IPS DF 6.9 (cell line): Measurements from ENCODE around the gene LILRB2.

Experiments
- DNase-seq: peaks from one replicate; pipeline ENCODE4 v3.0.0-alpha.2; 2013; ENCODE audit warnings: low read depth, low spot score
- H3K27ac ChIP-seq: one replicate; pipeline ENCODE4 v1.5.1; 2013; ENCODE audit warnings: low read length, control low read depth
- H3K27me3 ChIP-seq: 2 replicates; pipeline ENCODE4 v1.6.1; 2013; ENCODE audit warnings: mild to moderate bottlenecking, low read length; ENCODE audit not compliant: control insufficient read depth, insufficient read depth
- H3K36me3 ChIP-seq: 2 replicates; pipeline ENCODE4 v1.6.1; 2013; ENCODE audit warnings: low read length; ENCODE audit not compliant: control insufficient read depth, insufficient read depth
- H3K4me1 ChIP-seq: 2 replicates; pipeline ENCODE4 v1.6.1; 2013; ENCODE audit warnings: low read length; ENCODE audit not compliant: control insufficient read depth, insufficient read depth
- H3K4me3 ChIP-seq: 2 replicates; pipeline ENCODE4 v1.5.1; 2013; ENCODE audit warnings: mild to moderate bottlenecking, low read length
- H3K9me3 ChIP-seq: 2 replicates; pipeline ENCODE4 v1.6.1; 2013; ENCODE audit warnings: low read length, inconsistent platforms; ENCODE audit not compliant: control insufficient read depth, insufficient read depth
- WGBS: extraction: QIAGEN DNeasy Blood & Tissue Kit; methylation state at CpG from one replicate; pipeline ENCODE4 v1.1.7; 2013; ENCODE audit warnings: mixed read lengths, missing lambda C conversion rate; ENCODE audit not compliant: insufficient read length, insufficient coverage; 5-methylcytosine and 5-hydroxymethylcytosine counted together

LILRB2 gene

GRCh38 chr19:54317965-54318240 lies 37.0 kb upstream of the LILRB2 start:
- Histone ChIP-seq H3K4me3 (no peak overlapping the region), H3K36me3 (no peaks in the 10 kb centered on the region), H3K4me1 (no peaks in the 10 kb centered on the region), H3K27ac (no peak overlapping the region), H3K27me3 (no peaks in the 10 kb centered on the region), H3K9me3 (no peaks in the 10 kb centered on the region)
- no CpG with 5 or more reads among the region's 9 CpGs for WGBS
- DNase-seq, result no peak

- no peaks in the 10 kb centered on the region for H3K27me3 ChIP-seq
- H3K4me1 ChIP-seq, result no peaks in the 10 kb centered on the region
- no CpG with 5 or more reads among the region's 29 CpGs for WGBS
- no peaks in the 10 kb centered on the region for H3K9me3 ChIP-seq
- H3K4me3 ChIP-seq, result no peak overlapping the region
- H3K27ac ChIP-seq, result no peak overlapping the region
- no peaks in the 10 kb centered on the region for H3K36me3 ChIP-seq
- no peak for DNase-seq
These were observed 36.4 kb upstream of the LILRB2 start for GRCh38 chr19:54317108-54317964.

- Histone ChIP-seq H3K9me3 (no peaks in the 10 kb centered on the region), H3K27ac (no peak overlapping the region), H3K4me3 (no peak overlapping the region), H3K36me3 (no peaks in the 10 kb centered on the region), H3K27me3 (no peaks in the 10 kb centered on the region), H3K4me1 (no peaks in the 10 kb centered on the region)
- DNase-seq, result no peak
- WGBS, result no CpG with 5 or more reads among the region's 11 CpGs
These were observed 35.8 kb upstream of the LILRB2 start for GRCh38 chr19:54316746-54317107.

GRCh38 chr19:54315956-54316355 lies 35.0 kb upstream of the LILRB2 start:
- Histone ChIP-seq H3K27ac (no peak overlapping the region), H3K36me3 (no peaks in the 10 kb centered on the region), H3K4me3 (no peak overlapping the region), H3K27me3 (no peaks in the 10 kb centered on the region), H3K9me3 (no peaks in the 10 kb centered on the region), H3K4me1 (no peaks in the 10 kb centered on the region)
- no CpG with 5 or more reads among the region's 10 CpGs for WGBS
- DNase-seq, result no peak

GRCh38 chr19:54312436-54313377 lies 31.8 kb upstream of the LILRB2 start, which contains the start of gene LILRA5:
TSS of gene LILRA5 (minus strand) at chr19:54313166. CDS start at chr19:54313019, 147 bp downstream.
- Histone ChIP-seq H3K36me3 (no peaks in the 10 kb centered on the region), H3K27ac (no peak within 1 kb of the TSS), H3K27me3 (no peaks in the 10 kb centered on the region), H3K4me3 (no peak within 1 kb of the TSS), H3K9me3 (no peaks in the 10 kb centered on the region), H3K4me1 (no peaks in the 10 kb centered on the region)
- WGBS, result no CpG with 5 or more reads among the region's 13 CpGs
- DNase-seq, result no peak

GRCh38 chr19:54312011-54312410 lies 31.1 kb upstream of the LILRB2 start:
- no peak overlapping the region for H3K27ac ChIP-seq
- H3K27me3 ChIP-seq, result no peaks in the 10 kb centered on the region
- no peak for DNase-seq
- no peak overlapping the region for H3K4me3 ChIP-seq
- H3K36me3 ChIP-seq, result no peaks in the 10 kb centered on the region
- H3K4me1 ChIP-seq, result no peaks in the 10 kb centered on the region
- peaks cover 3% of the 10 kb centered on the region; the same call in 1 of the 2 replicates for H3K9me3 ChIP-seq
- WGBS, result no CpG with 5 or more reads among the region's 6 CpGs

- no CpG with 5 or more reads among the region's 5 CpGs for WGBS
These were observed 30.6 kb upstream of the LILRB2 start for GRCh38 chr19:54311486-54311885.

GRCh38 chr19:54310543-54310942 lies 29.6 kb upstream of the LILRB2 start:
- Histone ChIP-seq H3K36me3 (no peaks in the 10 kb centered on the region), H3K4me1 (no peaks in the 10 kb centered on the region), H3K27me3 (no peaks in the 10 kb centered on the region), H3K27ac (no peak overlapping the region), H3K4me3 (no peak overlapping the region), H3K9me3 (peaks cover 3% of the 10 kb centered on the region; the same call in 1 of the 2 replicates)
- WGBS, result no CpG with 5 or more reads among the region's 5 CpGs
- DNase-seq, result no peak

More at GRCh38 chr19:54311486-54311885, 30.6 kb upstream of the LILRB2 start:
- Histone ChIP-seq H3K27me3 (no peaks in the 10 kb centered on the region), H3K27ac (no peak overlapping the region), H3K4me1 (no peaks in the 10 kb centered on the region), H3K4me3 (no peak overlapping the region), H3K9me3 (peaks cover 3% of the 10 kb centered on the region; the same call in 1 of the 2 replicates), H3K36me3 (no peaks in the 10 kb centered on the region)
- DNase-seq, result no peak

- Histone ChIP-seq H3K27ac (no peak overlapping the region), H3K4me3 (no peak overlapping the region), H3K4me1 (no peaks in the 10 kb centered on the region), H3K9me3 (peaks cover 4% of the 10 kb centered on the region; the same call in 1 of the 2 replicates), H3K27me3 (no peaks in the 10 kb centered on the region; the same call in 1 of the 2 replicates), H3K36me3 (no peaks in the 10 kb centered on the region)
- WGBS, result no CpG with 5 or more reads among the region's 12 CpGs
- no peak for DNase-seq
These were observed 28.9 kb upstream of the LILRB2 start for GRCh38 chr19:54309811-54310210.

- Histone ChIP-seq H3K27ac (no peak overlapping the region), H3K4me1 (no peaks in the 10 kb centered on the region), H3K4me3 (no peak overlapping the region), H3K27me3 (no peaks in the 10 kb centered on the region; the same call in 1 of the 2 replicates), H3K9me3 (peaks cover 5% of the 10 kb centered on the region; the same call in 1 of the 2 replicates), H3K36me3 (no peaks in the 10 kb centered on the region)
- no peak for DNase-seq
- no CpG with 5 or more reads among the region's 5 CpGs for WGBS
These were observed 26.6 kb upstream of the LILRB2 start for GRCh38 chr19:54307389-54308020.
